ENCODE results near the gene NSMCE1. TPM values are rescaled to one million over a fixed set of nuclear protein-coding genes. Genes with fewer than 3 reads are reported as not detected.
"Not testable (repeated sequence)": the region's sequence is repeated elsewhere in the genome, so short reads cannot be mapped to it uniquely, and the experiment has no call there.

Gene NSMCE1
- total and polyA plus RNA-seq, 2 of the 8 experiments (the other 6 are each of a cell fraction or from before 2014, with no cell fraction given): 8.1 to 16.6 TPM

DNA sequence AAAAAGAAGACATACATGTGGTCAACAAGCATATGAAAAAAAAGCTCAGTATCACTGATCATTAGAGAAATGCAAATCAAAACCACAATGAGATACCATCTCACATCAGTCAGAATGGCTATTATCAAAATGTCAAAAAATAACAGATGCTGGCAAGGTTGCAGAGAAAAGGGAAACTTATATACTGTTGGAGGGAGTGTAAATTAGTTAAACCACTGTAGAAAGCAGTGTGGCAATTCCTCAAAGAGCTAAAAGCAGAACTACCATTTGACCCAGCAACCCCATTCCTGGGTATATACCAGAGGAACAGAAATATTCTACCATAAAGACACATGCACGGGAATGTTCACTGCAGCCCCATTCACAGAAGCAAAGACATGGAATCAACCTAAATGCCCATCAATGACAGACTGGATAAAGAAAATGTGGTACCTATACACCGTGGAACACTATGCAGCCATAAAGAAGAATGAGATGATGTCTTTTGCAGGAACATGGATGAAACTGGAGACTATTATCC is 5.6 kb downstream of the NSMCE1 start:
- H2BK12ac ChIP-seq (ENCODE audit: low read depth, low read length); H4K5ac ChIP-seq (ENCODE audit: insufficient read length, low read depth, low read length); H3K9ac ChIP-seq (replicated peaks in 1 of 4; ENCODE audit: extremely low read depth in 1 of 4, low read depth in 3 of 4, low read length in 3 of 4); H2BK20ac ChIP-seq (ENCODE audit: low read length); H3K27me3 ChIP-seq (replicated peaks in 1 of 4; ENCODE audit: control insufficient read depth in 3 of 4, extremely low read depth in 1 of 4, insufficient read depth in 3 of 4, low read length in 3 of 4); H3K27ac ChIP-seq (ENCODE audit: low read depth, low read length); H2BK120ac ChIP-seq (replicated peaks; ENCODE audit: low read depth, low read length); DNase-seq (ENCODE audit: low read depth in 1 of 2, low spot score in 2 of 2); H3K36me3 ChIP-seq (ENCODE audit: control insufficient read depth in 2 of 4, insufficient read depth in 4 of 4, low read length in 3 of 4); H3K79me2 ChIP-seq (ENCODE audit: control insufficient read depth in 1 of 2, insufficient read depth in 2 of 2, low read length in 2 of 2); H3K4me2 ChIP-seq (ENCODE audit: insufficient read depth in 1 of 2, low read depth in 2 of 2, low read length in 2 of 2); H4K8ac ChIP-seq (ENCODE audit: extremely low read depth, insufficient read depth, low read length); H4K91ac ChIP-seq (replicated peaks; ENCODE audit: insufficient read length, low read length); H3K4me3 ChIP-seq (ENCODE audit: extremely low read depth in 1 of 4, insufficient read depth in 2 of 4, low read depth in 3 of 4, low read length in 4 of 4); H3K56ac ChIP-seq (replicated peaks; ENCODE audit: insufficient read length, low read depth, low read length); H2AFZ ChIP-seq (ENCODE audit: low read length); FAIRE-seq; H2BK5ac ChIP-seq (ENCODE audit: low read depth, low read length); POLR2A ChIA-PET (ENCODE audit: partially characterized antibody); H3K14ac ChIP-seq (ENCODE audit: insufficient read length); H3K9me3 ChIP-seq (ENCODE audit: insufficient read depth in 2 of 2, low read depth in 1 of 2, low read length in 1 of 2); H3K18ac ChIP-seq (ENCODE audit: extremely low read depth, low read length); H3K4me1 ChIP-seq (replicated peaks in 1 of 4; ENCODE audit: control insufficient read depth in 3 of 4, insufficient read depth in 4 of 4, low read length in 3 of 4); H2BK15ac ChIP-seq (ENCODE audit: low read length); H3K4ac ChIP-seq (replicated peaks; ENCODE audit: insufficient read length, low read depth, low read length); H3K79me1 ChIP-seq (ENCODE audit: low read depth, low read length); H3K23ac ChIP-seq (ENCODE audit: insufficient read length); H3K23me2 ChIP-seq (ENCODE audit: low read depth, low read length); H4K20me1 ChIP-seq (replicated peaks in 1 of 2; ENCODE audit: control insufficient read depth in 1 of 2, insufficient read depth in 2 of 2, low read length in 2 of 2); H2AK5ac ChIP-seq (ENCODE audit: low read depth, low read length): not testable (repeated sequence)
- CTCF ChIA-PET (ENCODE audit: partially characterized antibody): interaction anchor here (0.8 to 1.3 kb wide), 3 partner anchors 15 to 111 kb away, joined by 3 to 4 read pairs (median 3); no protein-coding TSS in a partner anchor
- WGBS, 2 experiments (ENCODE audit: extremely low coverage in 1 of 2, insufficient coverage in 1 of 2, insufficient read length in 1 of 2, insufficient replicate concordance in 2 of 2, low coverage in 1 of 2, low lambda C conversion rate in 2 of 2, missing lambda C conversion rate in 1 of 2): 95% methylated on average over 2 of the region's 2 CpGs; no CpG with 5 or more reads in 1 of the 2 experiments

Measured in H1 (cell line).